HG03060 (cell line): Measurements from ENCODE around the gene ERBIN.
"Not testable (repeated sequence)": the region's sequence is repeated elsewhere in the genome, so short reads cannot be mapped to it uniquely, and the experiment has no call there.

Experiments used
- ATAC-seq: cut with Tn5 transposase; IDR thresholded peaks from one replicate; pipeline ENCODE4 v1.9.1; 2021; ENCODE audit warnings: low read depth, moderate number of reproducible peaks; ENCODE audit not compliant: unreplicated experiment

The ERBIN gene

DNA sequence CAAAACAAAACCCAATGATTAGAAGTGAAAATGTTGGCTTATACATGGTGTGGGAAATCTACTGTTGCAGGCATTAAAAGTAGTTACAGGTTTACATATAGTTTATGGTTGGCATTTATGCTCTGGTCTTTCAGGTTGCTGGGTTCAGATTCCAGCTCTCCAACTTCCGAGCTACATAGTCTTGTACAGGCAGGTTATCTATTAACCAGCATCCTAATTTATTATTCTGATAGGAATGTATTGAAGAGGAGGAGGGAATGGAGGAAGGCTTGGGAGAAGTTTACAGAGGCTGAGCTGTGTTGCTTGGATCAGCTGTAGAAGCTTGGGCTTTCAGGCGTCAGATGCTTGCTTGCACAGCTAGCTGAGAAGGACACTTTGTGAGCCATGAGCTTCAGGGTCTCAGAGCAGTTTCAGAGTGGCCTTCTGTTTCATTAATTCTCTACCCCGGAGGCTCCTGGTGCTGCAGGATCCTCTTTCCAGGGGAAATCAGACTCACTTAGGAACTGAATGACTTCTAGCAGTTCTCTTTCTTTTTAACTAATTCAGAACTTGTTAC, 11.7 kb upstream of the ERBIN start:
- ATAC-seq, result no peak

DNA sequence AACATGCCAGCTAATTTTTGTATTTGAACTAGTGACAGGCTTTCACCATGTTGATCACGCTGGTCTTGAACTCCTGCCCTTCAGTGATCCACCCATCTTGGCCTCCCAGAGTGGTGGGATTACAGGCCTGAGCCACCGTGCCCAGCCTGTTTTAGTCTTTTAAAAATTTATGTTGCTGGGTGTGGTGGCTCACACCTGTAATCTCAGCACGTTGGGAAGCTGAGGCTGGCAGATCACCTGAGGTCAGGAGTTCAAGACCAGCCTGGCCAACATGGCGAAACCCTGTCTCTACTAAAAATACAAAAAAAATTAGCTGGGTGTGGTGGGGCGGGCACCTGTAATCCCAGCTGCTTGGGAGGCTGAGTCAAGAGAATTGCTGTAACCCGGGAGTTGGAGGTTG, 10.7 kb upstream of the ERBIN start:
- not testable (repeated sequence) for ATAC-seq

DNA sequence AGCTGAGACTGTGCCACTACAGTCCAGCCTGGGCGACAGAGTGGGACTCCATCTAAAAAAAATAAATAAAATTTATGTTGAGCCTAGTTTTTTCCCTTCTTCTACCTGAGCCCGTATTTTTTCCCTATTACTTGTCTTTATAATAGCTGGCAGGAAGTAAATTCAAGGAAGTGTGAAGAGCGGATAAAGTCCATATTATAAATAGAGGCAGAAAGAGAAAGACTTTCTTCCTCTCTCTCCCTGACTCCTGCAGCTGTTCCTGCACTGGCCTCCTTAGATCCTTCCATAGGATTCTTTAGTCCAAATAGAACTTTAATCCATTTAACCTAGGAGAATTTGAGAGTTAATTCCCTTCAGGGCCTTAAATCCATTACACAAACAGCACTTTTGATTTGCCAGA, 10.3 kb upstream of the ERBIN start:
- ATAC-seq, result no peak

DNA sequence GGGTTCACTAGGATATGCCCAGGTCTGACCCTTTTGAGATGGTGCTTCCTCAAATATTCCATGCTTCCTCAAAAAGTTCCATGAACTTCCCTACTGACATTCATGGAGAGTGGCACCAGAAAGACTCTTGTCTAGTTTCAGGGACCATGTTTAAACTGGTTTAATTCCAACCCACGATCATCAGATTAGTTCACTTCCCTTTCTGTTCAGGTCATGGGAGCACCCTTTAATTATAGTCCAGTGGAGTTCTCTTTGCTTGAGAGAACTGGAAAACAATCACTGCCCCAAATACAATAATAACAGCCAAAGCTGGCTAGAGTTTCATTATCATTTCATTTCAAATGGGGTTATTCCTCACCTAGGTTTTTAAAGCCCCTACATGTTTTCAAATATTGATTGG, 9.7 kb upstream of the ERBIN start:
- ATAC-seq, result no peak

DNA sequence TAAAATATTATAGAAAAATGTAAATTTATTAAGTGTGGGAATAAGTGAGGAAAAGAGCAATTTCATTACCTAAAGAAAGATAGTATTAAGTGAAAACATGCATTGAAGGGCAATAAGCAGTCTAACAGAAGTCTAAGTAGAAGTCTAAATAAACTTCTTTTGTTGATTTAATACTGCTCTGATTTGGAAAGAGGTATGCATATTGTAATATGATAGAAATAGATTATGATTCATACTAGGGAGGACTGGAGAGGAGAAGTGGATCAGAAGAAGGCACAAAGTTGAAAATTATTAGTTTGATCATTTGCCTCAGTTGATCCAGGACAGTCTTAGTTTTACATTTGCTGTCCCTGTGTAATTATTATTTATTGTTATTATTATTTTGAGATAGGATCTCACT, 6.6 kb upstream of the ERBIN start:
- ATAC-seq, result no peak

DNA sequence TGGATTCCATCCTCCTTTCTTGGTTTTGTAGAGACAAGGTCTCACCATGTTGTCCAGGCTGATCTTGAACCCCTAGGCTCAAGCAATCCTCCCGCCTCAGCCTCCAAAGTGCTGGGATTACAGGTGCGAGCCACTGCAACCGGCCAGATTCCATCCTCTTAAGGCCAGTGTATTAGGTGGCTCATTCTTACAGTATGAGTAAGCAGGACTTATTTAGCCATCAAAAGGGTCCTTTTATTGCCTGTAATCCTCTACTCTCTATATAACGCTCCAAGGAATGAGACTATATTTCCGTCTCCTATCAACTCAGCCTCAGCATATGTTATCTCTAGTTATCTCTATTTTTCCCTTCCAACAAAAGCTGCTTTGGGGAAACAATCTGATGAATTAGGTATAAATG, 3.0 kb upstream of the ERBIN start:
- no peak for ATAC-seq

DNA sequence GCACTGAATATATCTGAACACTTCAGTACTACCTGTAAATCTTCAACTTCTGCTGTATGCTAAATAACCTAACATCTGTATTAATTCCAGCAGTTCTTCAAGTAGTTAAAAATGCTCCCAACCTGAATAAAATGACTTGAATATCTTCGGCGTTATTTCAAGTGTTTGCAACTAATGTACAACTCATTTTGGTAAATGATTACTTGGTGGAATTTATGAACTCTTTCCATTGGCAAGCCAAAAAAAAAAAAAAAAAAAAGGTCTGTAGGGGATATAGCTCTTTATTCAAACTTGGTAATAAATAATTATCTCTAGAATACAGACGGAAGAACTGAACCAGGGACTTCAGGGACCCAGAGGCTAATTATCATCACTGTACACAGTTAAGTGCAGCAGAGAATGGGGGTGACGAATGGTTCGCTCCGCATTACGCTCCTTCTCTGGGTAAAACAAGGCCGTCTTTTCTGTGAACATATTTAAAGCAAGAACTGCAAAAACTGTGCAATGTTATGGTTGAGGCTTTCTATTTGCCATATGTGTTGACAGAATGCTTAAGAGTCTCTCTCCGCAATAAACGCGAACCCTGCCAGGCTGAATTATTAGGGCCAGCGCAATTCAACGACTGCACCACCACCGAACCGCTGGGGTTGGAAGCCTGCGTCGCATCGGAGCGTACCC, 1.9 kb upstream of the ERBIN start:
- ATAC-seq, result peak; percentile 13

DNA sequence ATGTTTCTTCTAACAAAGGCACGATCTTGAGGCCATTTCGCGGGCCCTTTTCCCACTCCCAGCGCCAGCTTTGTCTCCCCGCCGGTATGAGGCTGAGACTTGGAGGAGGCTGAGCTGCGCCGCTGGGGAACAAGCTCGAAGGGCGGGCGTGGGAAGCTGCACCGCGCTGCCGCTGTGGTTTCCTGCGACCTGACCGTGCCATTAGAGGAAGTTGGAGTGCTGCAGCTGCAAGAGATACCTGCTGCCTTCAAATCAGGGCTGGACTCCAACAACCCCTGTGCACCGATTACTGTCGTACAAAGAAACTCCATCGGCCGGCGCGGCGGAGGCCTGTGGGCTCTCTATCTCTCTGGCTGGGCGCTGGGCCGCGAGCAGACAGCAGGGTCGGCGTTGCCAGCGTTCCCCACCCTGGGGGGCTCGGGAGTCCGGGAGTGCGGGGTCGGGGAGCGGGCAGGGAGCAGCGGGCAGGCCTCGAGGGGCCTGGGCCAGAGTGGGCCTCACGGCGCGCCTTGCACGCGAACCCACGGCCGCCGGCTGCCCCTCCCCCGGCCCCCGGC, 1.3 kb upstream of the ERBIN start:
- peak; percentile 31 for ATAC-seq

DNA sequence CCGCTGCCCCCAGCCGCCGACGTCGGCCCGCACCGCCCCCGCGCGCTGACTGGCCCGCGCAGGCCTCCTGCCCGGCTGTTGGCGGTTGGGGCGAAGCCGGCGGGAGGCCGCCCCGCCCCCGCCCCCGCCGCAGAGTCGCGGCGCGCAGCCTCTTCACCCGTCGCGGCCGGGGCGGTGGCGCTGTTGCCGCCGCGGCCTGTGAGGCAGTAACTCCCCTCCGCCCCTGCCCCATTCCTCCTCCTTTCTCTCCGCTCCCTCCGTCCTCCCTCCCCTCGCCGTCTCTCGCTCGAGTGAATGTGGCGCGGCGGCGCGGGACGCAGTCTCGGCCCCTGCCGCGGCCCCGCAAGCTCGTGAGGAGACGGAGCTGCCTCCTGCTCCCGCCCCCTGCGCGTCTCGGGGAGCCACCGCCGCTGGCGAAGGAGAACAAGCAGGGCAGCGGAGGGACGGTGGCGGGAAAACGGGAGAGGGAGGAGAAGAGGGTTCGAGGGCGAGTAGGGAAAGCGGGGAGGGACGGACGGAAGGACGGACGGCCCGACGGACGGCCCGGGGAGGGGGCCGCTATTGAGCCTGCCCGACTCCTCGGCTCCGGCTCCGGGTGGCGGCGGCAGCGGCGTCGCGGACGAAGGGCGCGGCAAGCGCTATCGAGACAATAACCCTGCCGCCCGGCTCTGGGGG, 637 bp upstream of the ERBIN start:
- peak; percentile 19 for ATAC-seq

DNA sequence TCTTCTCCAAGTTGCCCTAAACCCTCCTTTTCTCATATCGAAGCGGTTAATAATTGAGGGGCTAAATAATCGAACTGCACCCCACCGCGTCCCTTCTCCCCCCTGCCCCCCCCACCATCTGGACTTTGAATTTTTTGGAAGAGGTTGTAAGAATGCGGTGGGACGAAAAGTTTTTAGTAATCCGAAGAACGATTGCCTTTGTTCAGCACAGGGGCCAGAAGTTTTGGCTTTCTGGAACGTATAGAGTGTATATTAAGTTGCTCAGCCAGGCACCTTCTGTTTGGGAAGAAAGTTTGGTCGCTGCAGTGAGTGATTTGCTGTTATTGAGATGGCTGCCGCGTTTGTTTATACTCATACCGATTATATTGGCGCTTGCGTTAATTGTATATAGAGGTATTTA, 518 bp downstream of the ERBIN start:
- ATAC-seq, result no peak

DNA sequence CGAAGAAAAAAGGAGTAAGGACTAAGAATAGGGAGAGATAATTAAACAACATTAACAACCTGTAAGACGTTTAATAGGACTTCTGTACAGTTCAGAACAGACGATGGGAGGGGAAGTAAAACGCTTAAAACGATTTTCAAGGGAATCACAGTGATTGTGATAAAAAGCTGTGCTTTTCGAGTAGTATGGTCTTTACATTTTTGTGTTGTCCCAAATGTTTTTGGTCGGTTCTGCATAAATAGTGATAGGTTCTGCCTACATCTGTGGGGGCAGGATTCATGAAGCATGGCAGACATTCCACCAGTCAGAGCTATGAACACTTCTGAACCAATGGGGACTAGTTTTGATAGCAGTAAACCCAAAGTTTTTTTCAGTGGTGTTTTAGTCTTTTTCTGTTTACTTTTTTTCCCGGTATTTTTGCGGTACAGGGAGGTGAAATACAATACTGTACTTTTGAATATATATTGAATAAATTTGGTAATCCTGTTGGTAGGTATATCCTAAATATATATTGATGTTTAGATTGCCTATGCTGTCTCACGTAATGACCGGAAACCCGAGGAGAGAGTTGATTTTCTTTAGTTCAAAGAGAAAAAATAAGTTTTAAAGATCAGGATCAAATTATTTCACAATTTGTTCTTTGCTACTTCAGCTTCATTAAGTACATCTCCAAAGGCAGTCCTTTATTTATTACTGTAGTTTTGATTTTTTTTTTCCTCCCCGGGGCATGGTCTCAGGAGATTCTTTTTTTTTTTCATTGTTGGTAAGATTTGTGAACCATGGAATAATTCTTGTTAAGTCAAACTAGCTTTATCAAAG, 1.3 kb downstream of the ERBIN start:
- ATAC-seq, result no peak

DNA sequence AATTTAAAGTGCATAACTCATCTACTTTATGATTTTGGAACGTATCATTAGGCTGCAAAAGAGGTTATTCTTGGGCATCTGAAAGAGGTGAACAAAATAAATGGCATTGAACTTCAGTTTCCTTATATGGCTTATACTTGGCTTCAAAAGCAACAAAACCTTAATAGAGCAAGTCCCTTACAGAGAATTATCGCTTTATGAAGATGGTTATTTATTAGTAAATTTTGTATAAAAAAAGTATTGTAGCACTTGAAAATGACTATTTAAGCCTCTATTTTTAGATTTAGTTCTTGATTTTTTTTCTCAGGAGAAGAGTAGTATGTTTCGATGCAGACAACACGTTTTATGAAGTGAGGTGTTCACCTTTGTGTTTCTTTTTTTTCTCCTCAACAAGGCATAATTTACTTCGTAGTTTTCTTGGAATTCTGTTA, 2.0 kb downstream of the ERBIN start:
- no peak for ATAC-seq

DNA sequence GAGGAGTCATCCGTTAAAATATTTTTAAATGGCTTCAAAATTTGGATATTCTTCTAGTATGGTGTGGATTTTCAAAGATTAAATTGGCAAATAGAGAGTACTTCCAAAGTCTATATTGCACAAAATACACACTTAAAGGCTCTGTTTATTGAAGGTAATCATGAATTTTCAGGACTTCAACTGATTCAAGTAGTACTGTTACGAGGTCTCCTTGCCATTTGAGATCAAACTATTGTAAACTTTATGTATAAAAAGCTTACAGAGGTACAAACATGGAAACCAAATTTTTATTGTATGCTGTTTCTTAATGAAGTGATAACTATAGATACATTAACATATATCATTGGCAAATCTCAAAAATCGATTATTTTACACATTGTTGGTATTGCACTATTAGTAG, 2.5 kb downstream of the ERBIN start:
- no peak for ATAC-seq

DNA sequence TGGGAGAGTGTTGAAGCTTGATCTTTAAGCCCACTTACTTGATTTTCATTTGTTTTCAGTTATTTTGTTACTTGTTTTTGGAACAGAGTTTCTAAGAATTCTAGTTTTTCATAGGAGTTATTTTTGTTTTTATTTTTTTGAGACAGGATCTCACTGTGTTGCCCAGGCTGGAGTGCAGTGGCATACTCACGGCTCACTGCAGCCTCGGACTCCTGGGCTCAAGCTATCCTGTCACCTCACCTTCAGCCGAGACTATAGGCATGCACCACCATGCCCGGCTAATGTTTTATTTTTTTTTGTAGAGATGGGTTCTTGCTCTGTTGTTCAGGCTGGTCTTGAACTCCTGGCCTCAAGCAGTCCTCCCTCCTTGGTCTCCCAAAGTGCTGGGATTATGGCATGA, 6.3 kb downstream of the ERBIN start:
- ATAC-seq, result no peak

DNA sequence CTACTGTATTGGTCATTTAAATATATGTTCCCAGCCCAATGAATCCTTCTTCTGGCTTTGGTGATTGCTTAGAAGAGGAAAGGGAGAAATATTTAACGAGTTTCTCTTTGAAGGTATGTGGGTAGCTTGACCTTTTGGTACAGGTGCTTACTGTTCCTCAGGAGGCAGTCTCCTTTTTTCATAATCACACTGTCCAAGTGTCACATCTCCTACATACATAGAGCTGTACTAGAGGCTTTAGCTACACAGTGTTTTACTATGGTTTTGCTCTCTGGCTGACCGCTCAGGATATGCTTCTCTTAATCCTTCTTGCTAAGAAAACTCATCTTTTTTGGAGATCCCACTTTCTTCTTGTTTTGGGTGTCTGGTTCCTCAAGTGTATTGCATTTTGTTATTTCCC, 6.9 kb downstream of the ERBIN start:
- ATAC-seq, result no peak

DNA sequence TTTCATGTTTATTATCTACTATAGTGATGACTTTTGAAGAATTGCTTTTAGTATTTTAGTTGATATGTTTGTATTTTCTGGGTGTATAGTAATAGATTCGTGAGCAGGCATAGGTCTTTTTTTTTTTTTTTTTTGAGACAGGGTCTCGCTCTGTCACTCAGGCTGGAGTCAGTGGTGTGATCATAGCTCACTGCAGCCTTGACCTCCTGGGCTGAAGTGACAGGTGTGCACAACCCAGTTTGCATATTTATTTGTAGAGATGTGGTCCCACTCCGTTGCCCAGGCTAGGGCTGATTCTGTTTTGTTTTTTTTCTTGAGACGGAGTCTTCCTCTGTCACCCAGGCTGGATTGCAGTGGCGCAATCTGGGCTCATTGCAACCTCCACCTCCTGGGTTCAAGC, 11.9 kb downstream of the ERBIN start:
- peak; percentile 77 for ATAC-seq

DNA sequence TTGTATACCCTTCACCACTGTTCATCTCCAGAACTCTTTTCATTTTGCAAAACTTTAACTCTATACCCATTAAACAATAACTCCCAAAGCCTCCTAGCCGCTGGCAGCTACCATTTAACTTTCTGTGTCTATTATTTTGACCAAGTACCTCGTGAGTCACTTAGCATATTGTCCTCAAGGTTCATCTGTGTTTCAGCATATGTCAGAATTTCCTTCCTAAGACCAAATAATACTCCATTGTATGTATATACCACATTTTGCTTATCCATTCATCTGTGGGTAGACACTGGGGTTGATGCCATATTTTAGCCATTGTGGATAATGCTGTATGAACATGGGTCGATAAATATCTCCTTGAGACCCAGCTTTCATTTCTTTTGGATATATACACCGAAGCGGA, 17.4 kb downstream of the ERBIN start:
- ATAC-seq, result no peak

DNA sequence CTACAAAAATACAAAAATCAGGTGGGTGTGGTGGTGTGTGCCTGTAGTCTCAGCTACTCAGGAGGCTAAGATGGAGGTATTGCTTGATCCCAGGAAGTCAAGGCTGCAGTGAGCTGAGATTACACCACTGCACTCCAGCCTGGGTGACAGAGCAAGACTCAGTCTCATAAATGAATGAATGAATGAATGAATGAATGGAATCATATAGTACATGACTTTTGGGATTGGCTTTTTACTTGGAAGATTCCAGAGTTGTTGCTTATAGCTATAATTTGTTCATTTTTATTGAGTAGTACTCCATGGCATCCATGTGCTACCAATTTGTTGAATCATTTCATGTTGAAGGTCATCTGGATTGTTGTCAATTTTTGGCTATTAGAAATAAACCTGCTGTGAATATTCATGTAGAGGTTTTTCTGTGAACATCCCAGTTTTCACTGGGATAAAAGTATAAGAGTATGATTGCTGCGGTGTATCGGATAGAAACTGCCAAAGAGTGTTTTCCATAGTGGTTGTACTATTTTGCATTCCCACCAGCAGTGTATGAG, 19.9 kb downstream of the ERBIN start:
- no peak for ATAC-seq

DNA sequence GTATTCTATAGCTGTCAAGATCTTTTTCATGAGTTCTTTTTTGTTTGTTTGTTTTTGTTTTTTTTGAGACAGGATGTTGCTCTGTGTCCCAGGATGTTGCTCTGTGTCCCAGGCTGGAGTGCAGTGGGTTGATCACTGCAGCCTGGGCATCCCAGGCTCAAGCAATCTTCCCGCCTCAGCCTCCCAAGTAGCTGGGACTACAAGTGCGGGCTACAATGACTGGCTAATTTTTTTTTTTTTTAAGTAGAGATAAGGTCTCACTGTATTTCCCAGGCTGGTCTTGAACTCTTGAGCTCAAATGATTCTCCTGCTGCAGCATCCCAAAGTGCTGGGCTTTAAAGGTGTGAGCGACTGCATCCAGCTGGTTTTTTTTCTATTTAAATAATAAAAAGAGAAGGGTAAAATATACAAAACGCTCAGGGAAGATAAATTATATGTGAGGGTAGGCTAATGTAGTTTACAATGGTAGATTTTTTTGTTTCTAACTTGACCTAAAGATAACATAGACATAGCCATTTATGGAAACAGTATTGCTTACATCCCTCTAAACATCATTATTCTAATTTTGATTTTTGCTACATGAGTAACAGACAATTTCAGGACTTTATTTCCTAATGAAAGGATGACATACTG, 21.9 kb downstream of the ERBIN start:
- no peak for ATAC-seq

DNA sequence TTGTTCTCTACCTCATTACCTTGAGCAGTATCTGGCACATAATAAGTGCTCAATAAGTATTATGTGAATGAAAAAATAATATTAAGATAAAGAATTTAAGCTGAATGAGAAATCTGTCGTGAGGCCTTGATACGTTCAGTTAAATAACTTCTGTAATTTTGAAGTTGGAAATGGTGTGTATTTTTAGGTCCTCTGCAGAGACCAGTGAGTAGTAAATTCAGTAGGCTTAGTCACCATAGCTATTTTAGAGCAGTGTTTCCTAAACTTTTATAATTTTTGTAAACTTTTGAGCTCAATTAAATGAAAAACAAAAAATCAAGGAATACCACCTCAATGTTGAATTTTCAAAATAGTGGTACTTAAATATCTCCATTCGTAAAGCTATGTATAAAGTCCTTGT, 25.0 kb downstream of the ERBIN start:
- no peak for ATAC-seq
